ENCODE results near the gene TLR4.

Gene TLR4

GRCh38 chr9:117718701-117719100 lies 14.5 kb downstream of the TLR4 start:
- Mint-ChIP-seq H3K27me3 (peaks cover 7% of the 10 kb centered on the region), H3K36me3 (ENCODE audit: insufficient read depth) (no peaks in the 10 kb centered on the region), H3K4me3 (no peak overlapping the region), H3K9me3 (no peaks in the 10 kb centered on the region), H3K27ac (ENCODE audit: low read depth) (no peak overlapping the region), H3K4me1 (no peaks in the 10 kb centered on the region)
- DNase-seq (ENCODE audit: low spot score in 2 of 2) = no peak
- ATAC-seq (replicated peaks; ENCODE audit: extremely low read depth, poor library complexity, severe bottlenecking) = no peak

GRCh38 chr9:117719161-117719920 lies 15.1 kb downstream of the TLR4 start:
- H3K27me3 Mint-ChIP-seq = peaks cover 7% of the 10 kb centered on the region
- H3K4me3 Mint-ChIP-seq = no peak overlapping the region
- no peak overlapping the region for H3K27ac Mint-ChIP-seq (ENCODE audit: low read depth)
- H3K4me1 Mint-ChIP-seq = no peaks in the 10 kb centered on the region
- ATAC-seq (replicated peaks; ENCODE audit: extremely low read depth, poor library complexity, severe bottlenecking) (no peak), DNase-seq (ENCODE audit: low spot score in 2 of 2) (no peak)
- no peaks in the 10 kb centered on the region for H3K9me3 Mint-ChIP-seq
- H3K36me3 Mint-ChIP-seq (ENCODE audit: insufficient read depth) = no peaks in the 10 kb centered on the region

- Mint-ChIP-seq H3K36me3 (ENCODE audit: insufficient read depth) (no peaks in the 10 kb centered on the region), H3K27ac (ENCODE audit: low read depth) (no peak overlapping the region), H3K4me1 (no peaks in the 10 kb centered on the region), H3K27me3 (peaks cover 7% of the 10 kb centered on the region), H3K9me3 (no peaks in the 10 kb centered on the region), H3K4me3 (no peak overlapping the region)
- no peak for DNase-seq (ENCODE audit: low spot score in 2 of 2)
- no peak for ATAC-seq (replicated peaks; ENCODE audit: extremely low read depth, poor library complexity, severe bottlenecking)
Observed at GRCh38 chr9:117720066-117720465, 15.9 kb downstream of the TLR4 start.

- H3K36me3 Mint-ChIP-seq (ENCODE audit: insufficient read depth) = no peaks in the 10 kb centered on the region
- no peak overlapping the region for H3K27ac Mint-ChIP-seq (ENCODE audit: low read depth)
- H3K4me3 Mint-ChIP-seq = no peak overlapping the region
- peaks cover 5% of the 10 kb centered on the region for H3K27me3 Mint-ChIP-seq
- DNase-seq (ENCODE audit: low spot score in 2 of 2) = no peak
- H3K4me1 Mint-ChIP-seq = no peaks in the 10 kb centered on the region
- ATAC-seq (replicated peaks; ENCODE audit: extremely low read depth, poor library complexity, severe bottlenecking) = no peak
- no peaks in the 10 kb centered on the region for H3K9me3 Mint-ChIP-seq
Observed at GRCh38 chr9:117720555-117720954, 16.4 kb downstream of the TLR4 start.

GRCh38 chr9:117720987-117721386 lies 16.8 kb downstream of the TLR4 start:
- ATAC-seq (replicated peaks; ENCODE audit: extremely low read depth, poor library complexity, severe bottlenecking) = no peak
- H3K9me3 Mint-ChIP-seq = no peaks in the 10 kb centered on the region
- no peaks in the 10 kb centered on the region for H3K36me3 Mint-ChIP-seq (ENCODE audit: insufficient read depth)
- DNase-seq (ENCODE audit: low spot score in 2 of 2) = no peak
- H3K27me3 Mint-ChIP-seq = peaks cover under 1% of the 10 kb centered on the region
- H3K27ac Mint-ChIP-seq (ENCODE audit: low read depth) = no peak overlapping the region
- no peak overlapping the region for H3K4me3 Mint-ChIP-seq
- no peaks in the 10 kb centered on the region for H3K4me1 Mint-ChIP-seq

GRCh38 chr9:117722108-117722761 lies 18.0 kb downstream of the TLR4 start:
- Mint-ChIP-seq H3K27ac (ENCODE audit: low read depth) (no peak overlapping the region), H3K4me3 (no peak overlapping the region), H3K9me3 (no peaks in the 10 kb centered on the region), H3K27me3 (no peaks in the 10 kb centered on the region), H3K36me3 (ENCODE audit: insufficient read depth) (no peaks in the 10 kb centered on the region), H3K4me1 (no peaks in the 10 kb centered on the region)
- ATAC-seq (replicated peaks; ENCODE audit: extremely low read depth, poor library complexity, severe bottlenecking) (no peak), DNase-seq (ENCODE audit: low spot score in 2 of 2) (no peak)

GRCh38 chr9:117723986-117724625 lies 19.9 kb downstream of the TLR4 start:
- no peaks in the 10 kb centered on the region for H3K4me1 Mint-ChIP-seq
- no peaks in the 10 kb centered on the region for H3K36me3 Mint-ChIP-seq (ENCODE audit: insufficient read depth)
- no peak for ATAC-seq (replicated peaks; ENCODE audit: extremely low read depth, poor library complexity, severe bottlenecking)

GRCh38 chr9:117725426-117725887 lies 21.3 kb downstream of the TLR4 start:
- Mint-ChIP-seq H3K36me3 (ENCODE audit: insufficient read depth) (no peaks in the 10 kb centered on the region), H3K27ac (ENCODE audit: low read depth) (no peak overlapping the region), H3K27me3 (no peaks in the 10 kb centered on the region), H3K4me1 (no peaks in the 10 kb centered on the region), H3K9me3 (no peaks in the 10 kb centered on the region), H3K4me3 (no peak overlapping the region)
- ATAC-seq (replicated peaks; ENCODE audit: extremely low read depth, poor library complexity, severe bottlenecking) (no peak), DNase-seq (ENCODE audit: low spot score in 2 of 2) (no peak)

More at GRCh38 chr9:117723986-117724625, 19.9 kb downstream of the TLR4 start:
- Mint-ChIP-seq H3K27me3 (no peaks in the 10 kb centered on the region), H3K4me3 (no peak overlapping the region), H3K27ac (ENCODE audit: low read depth) (no peak overlapping the region), H3K9me3 (no peaks in the 10 kb centered on the region)
- DNase-seq (ENCODE audit: low spot score in 2 of 2) = no peak

- DNase-seq (ENCODE audit: low spot score in 2 of 2) (no peak), ATAC-seq (replicated peaks; ENCODE audit: extremely low read depth, poor library complexity, severe bottlenecking) (no peak)
- H3K9me3 Mint-ChIP-seq = no peaks in the 10 kb centered on the region
- no peak overlapping the region for H3K4me3 Mint-ChIP-seq
- H3K4me1 Mint-ChIP-seq = no peaks in the 10 kb centered on the region
- no peaks in the 10 kb centered on the region for H3K27me3 Mint-ChIP-seq
- no peak overlapping the region for H3K27ac Mint-ChIP-seq (ENCODE audit: low read depth)
- H3K36me3 Mint-ChIP-seq (ENCODE audit: insufficient read depth) = no peaks in the 10 kb centered on the region
Observed at GRCh38 chr9:117729375-117729774, 25.2 kb downstream of the TLR4 start.

- Mint-ChIP-seq H3K4me3 (no peak overlapping the region), H3K36me3 (ENCODE audit: insufficient read depth) (no peaks in the 10 kb centered on the region), H3K4me1 (no peaks in the 10 kb centered on the region)
Observed at GRCh38 chr9:117732494-117732893, 28.3 kb downstream of the TLR4 start.

GRCh38 chr9:117733465-117733864 lies 29.3 kb downstream of the TLR4 start:
- DNase-seq (ENCODE audit: low spot score in 2 of 2) = no peak
- no peak for ATAC-seq (replicated peaks; ENCODE audit: extremely low read depth, poor library complexity, severe bottlenecking)
- no peak overlapping the region for H3K27ac Mint-ChIP-seq (ENCODE audit: low read depth)
- H3K27me3 Mint-ChIP-seq = no peaks in the 10 kb centered on the region
- H3K4me1 Mint-ChIP-seq = no peaks in the 10 kb centered on the region
- no peak overlapping the region for H3K4me3 Mint-ChIP-seq
- no peaks in the 10 kb centered on the region for H3K9me3 Mint-ChIP-seq
- no peaks in the 10 kb centered on the region for H3K36me3 Mint-ChIP-seq (ENCODE audit: insufficient read depth)

More at GRCh38 chr9:117732494-117732893, 28.3 kb downstream of the TLR4 start:
- Mint-ChIP-seq H3K27ac (ENCODE audit: low read depth) (no peak overlapping the region), H3K9me3 (no peaks in the 10 kb centered on the region), H3K27me3 (no peaks in the 10 kb centered on the region)
- no peak for DNase-seq (ENCODE audit: low spot score in 2 of 2)
- ATAC-seq (replicated peaks; ENCODE audit: extremely low read depth, poor library complexity, severe bottlenecking) = no peak

GRCh38 chr9:117734082-117734481 lies 29.9 kb downstream of the TLR4 start:
- Mint-ChIP-seq H3K27me3 (no peaks in the 10 kb centered on the region), H3K4me1 (no peaks in the 10 kb centered on the region), H3K9me3 (no peaks in the 10 kb centered on the region), H3K4me3 (no peak overlapping the region), H3K36me3 (ENCODE audit: insufficient read depth) (no peaks in the 10 kb centered on the region), H3K27ac (ENCODE audit: low read depth) (no peak overlapping the region)
- DNase-seq (ENCODE audit: low spot score in 2 of 2) = no peak
- no peak for ATAC-seq (replicated peaks; ENCODE audit: extremely low read depth, poor library complexity, severe bottlenecking)
